ENCODE data around the gene PALD1.
A peak's percentile ranks its signal among the peaks of the same experiment; 100 is the strongest.

PALD1 gene

GRCh38 chr10:70552586-70552985 is 74.0 kb downstream of the PALD1 start:
- DNase-seq (ENCODE audit: low spot score) (no peak), FAIRE-seq (no peak)

DNA sequence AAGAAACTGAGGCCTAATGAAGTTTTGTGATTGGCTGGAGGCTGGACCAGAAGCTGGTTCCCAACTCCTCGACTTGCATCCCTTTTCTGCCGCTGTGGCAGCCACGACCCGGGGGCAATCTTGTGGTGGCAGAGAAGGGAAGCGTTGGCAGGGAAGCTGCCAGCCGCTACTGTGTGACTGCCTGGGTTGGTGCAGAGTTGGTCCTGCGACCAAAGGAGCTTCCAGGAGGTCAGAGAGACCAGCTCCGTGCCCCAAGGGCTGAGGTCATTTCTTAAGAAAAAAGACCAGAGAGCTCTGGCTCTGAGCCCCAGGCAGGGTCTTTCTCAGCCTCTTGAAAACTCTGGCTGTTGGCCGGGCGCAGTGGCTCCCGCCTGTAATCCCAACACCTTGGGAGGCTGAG is 76.8 kb downstream of the PALD1 start:
- no peak for FAIRE-seq
- no peak for DNase-seq (ENCODE audit: low spot score)

DNA sequence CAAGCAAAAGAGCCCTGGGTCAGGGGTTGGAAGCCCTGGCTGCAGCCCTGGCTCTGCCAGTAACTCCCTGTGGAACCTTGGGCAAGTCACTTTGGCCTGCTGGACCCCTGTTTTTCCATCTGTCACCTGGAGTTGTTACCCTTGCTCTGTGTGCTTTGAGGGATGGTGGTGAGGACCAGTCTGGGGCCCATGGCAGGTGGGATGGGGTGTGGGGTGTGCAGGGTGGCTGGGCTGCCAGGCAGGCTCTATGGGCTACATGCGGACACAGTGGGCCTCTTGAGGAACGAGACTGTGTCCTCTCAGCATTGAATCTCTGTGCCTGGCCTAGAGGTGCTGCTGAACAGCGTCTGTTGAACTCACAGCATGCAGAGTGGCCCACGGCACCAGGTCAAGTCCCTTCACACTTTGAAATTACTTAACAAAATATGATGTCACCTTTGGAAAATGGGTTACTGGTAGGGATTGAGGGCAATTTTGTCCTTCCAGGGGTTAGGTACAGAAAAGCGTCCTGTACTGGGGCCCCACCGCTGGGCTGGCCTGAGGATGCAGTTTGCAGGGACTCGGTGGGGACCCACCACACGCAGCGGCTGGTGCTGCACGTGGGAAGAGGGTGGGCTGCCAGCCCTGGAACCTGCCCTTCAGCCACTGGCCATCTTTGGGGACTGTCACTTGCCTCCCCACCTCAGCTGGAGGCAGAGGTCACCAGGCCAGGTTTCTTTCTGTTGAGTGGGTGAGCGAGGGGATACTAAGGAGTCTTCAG is 78.7 kb downstream of the PALD1 start:
- DNase-seq (ENCODE audit: low spot score) (no peak), FAIRE-seq (no peak)

DNA sequence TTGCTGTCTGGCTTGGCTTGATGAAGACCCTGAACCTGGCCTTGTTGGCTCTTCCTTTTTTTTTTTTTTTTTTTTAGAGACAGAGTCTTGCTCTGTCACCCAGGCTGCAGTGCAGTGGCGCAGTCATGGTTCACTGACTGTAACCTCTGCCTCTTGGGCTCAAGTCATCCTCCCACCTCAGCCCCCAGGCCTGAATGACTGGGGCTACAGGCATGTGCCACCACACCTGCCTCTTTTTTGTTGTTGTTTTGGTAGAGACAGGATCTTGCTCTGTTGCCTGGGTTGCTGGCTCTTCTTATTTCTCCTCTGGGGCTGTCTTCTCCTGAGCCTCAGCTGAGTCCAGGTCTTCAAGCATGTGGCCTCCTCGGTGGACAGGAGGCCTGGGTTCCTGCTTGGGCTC is 79.3 kb downstream of the PALD1 start:
- FAIRE-seq (no peak), DNase-seq (ENCODE audit: low spot score) (no peak)

DNA sequence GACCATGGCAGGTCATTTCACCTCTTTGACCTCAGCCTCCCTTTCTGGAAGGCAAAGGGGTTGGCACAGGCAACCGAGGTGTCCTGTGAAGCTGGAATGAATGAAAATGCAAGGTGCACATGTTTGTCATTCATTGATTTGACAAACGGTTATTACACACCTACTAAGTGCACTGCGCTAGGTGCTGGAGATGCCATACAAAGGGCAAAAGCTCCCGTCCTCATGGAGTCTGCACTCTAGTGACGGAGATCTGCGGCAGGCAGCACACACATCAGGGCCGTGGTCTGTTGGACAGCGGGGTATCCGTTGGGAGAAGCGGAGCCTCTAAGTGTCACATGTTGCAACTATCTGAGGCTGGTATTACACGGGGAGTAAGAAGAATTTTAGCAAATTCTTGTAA is 79.7 kb downstream of the PALD1 start:
- FAIRE-seq = no peak

GRCh38 chr10:70558871-70559810 is 80.6 kb downstream of the PALD1 start:
- FAIRE-seq (no peak), DNase-seq (ENCODE audit: low spot score) (peak; percentile 11)

More for the DNA sequence above, 79.7 kb downstream of the PALD1 start:
- DNase-seq (ENCODE audit: low spot score) = no peak

DNA sequence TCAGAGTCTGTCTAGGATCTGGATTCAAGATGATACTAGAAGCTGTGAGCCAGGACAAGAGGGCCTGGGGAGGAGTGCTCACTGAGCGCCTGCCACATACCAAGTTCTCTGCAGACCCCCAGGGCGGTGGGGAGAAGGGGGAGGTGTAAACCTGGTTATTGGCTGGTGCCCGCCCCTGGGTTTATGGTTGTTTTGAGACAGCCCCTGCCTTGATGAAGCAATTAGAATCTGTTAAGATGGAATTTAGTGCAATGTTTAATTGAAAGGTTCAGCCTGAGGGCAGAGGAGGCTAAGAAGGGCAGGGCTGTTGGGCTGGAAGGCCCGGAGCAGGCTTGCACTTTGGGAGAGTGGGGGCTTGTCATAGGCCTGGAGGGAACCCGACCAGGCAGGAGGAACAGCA is 81.3 kb downstream of the PALD1 start:
- DNase-seq (ENCODE audit: low spot score) (no peak), FAIRE-seq (no peak)

GRCh38 chr10:70560511-70560941 is 82.0 kb downstream of the PALD1 start:
- FAIRE-seq = no peak

GRCh38 chr10:70561070-70561469 is 82.5 kb downstream of the PALD1 start:
- DNase-seq (ENCODE audit: low spot score) = no peak
- no peak for FAIRE-seq

More at GRCh38 chr10:70560511-70560941, 82.0 kb downstream of the PALD1 start:
- DNase-seq (ENCODE audit: low spot score) = no peak

DNA sequence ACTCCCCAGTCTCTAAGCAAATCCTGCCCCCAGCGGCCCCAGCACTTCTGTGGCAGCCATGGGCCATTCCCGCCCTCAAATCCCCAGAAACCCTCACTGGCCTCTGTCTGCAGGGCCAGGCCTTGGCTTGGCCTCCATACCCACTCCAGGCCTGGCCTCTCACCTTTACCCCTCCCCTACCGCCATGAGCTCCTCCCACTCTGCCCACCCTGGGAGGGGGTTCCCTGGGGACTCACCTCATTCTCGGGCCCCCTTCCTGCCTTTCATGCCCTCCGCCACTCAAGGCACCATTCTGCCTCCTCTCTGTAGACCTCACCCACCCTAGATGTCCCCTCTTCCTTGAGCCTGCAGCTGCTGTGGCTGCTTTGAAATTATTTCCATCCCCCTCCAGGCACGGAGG is 83.0 kb downstream of the PALD1 start:
- no peak for FAIRE-seq
- no peak for DNase-seq (ENCODE audit: low spot score)

GRCh38 chr10:70562036-70562755 is 83.6 kb downstream of the PALD1 start:
- no peak for FAIRE-seq
- DNase-seq (ENCODE audit: low spot score) = no peak

DNA sequence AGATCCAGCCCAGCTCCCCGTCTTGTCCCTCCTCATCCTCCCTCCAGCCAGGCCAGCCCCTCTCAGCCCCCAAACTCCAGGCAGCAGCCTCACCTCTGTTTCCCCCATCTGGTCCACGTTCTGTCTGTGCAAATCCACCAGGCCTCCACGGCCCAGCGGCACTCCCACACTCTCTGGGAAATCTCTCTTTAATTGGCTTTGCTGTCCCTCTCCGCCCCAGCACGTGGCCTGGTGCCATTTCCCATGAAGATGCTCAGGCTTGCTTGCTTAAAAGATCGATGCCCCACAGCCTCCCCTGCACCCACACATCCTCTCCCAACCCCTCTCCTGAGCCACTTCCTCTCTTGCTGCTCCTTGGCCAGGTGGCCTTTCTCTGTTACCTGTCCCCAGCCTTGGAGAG is 84.7 kb downstream of the PALD1 start:
- no peak for FAIRE-seq
- no peak for DNase-seq (ENCODE audit: low spot score)

- FAIRE-seq (no peak), DNase-seq (ENCODE audit: low spot score) (no peak)
Observed at GRCh38 chr10:70564113-70564725, 85.7 kb downstream of the PALD1 start.

DNA sequence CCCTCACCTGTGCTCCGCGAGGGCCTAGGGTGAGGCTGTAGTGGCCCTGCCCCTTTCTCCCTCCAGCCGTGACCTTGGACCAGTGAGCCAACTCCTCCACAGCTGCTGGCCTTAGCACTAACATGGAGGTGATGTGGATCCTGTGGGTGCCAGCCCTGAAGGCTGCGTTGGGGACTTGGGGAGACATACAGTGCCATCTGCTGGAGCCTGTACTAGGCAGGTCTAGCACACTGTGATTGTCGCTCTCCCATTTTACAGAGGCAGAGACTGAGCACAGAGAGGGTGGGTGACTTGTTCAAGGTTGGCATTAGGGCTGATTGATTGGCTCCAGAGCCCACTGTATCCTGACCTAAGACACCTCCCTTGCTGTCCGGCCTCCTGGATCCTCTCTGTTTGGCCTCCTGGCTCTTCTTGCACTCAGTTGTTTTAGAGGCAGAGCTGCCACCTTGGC is 86.4 kb downstream of the PALD1 start:
- no peak for DNase-seq (ENCODE audit: low spot score)
- no peak for FAIRE-seq

DNA sequence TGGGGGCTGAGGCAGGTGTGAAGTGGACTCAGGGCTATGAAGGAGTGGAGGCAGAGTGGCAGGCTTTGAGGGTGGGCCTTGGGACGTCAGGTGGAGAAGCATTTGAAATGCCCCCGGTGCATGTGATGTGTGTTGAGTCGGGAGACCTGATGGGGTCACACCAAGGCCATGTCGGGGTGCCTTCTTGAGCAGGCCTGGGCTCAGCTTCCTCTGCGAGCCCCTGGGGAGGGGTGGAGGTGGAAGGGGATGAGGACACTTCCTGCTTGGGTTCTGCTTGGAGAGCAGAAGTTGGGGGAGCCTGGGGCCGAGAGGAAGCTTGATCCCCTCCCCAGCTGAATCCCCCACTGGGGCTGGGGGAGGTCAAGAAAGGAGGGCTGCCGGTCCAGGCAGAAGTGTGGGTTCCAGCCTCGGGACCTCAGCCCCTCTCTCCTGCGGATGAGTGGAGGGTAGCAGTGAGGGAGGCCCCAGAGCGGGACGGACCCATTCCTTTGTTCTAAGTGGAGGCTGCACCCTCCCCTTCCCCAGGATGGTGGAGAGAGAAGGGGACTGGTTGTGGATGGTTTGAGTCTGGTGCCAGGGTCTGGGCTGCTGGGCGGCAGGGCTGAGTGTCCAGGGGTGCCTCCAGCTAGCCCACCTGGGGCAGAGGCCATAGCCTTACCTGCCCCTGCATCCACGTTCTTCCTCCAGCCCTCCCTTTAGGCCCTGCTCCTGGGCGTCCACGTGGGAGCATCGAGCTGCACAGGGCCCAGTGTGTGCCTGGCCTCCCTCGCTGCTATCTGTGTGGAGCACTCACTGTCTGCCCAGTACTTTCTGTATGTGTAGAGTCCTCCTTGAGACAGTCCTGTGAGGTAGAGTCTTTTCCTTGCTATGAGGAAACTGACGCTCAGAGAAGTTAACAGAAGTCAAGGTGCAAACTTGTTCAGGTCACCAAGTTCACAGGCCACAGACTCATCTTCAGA is 87.3 kb downstream of the PALD1 start:
- DNase-seq (ENCODE audit: low spot score) (no peak), FAIRE-seq (no peak)

DNA sequence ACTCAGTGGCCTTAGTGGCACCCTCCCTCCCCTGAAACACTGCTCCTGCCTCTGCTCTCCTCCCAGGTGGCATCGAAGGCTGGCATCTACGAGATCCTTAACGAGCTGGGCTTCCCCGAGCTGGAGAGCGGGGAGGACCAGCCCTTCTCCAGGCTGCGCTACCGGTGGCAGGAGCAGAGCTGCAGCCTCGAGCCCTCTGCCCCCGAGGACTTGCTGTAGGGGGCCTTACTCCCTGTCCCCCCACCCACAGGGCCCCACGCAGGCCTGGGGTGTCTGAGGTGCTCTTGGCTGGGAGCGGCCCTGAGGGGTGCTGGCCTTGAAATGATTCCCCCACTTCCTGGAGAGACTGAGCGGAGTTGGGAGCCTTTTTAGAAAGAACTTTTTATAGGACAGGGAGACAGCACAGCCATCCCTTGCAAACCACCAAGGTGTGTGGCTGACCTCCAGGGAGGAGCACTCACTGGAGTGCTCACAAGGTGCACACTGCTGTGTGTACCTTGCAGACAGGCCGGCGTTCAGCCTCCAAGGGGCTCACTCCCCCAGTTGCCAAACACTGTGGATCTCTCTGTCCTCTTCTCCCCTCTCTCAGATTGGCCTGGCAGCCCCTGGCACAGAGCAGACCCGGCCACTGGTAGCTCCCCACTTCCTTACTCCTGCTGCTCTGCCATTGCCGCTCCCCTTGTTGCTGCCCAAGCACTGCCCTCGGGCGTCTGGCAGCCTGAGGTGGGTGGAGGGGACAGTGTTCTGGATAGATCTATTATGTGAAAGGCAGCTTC is 88.1 kb downstream of the PALD1 start:
- FAIRE-seq (no peak), DNase-seq (ENCODE audit: low spot score) (no peak)

- no peak for FAIRE-seq
- no peak for DNase-seq (ENCODE audit: low spot score)
Observed at GRCh38 chr10:70567603-70568002, 89.0 kb downstream of the PALD1 start.

- DNase-seq (ENCODE audit: low spot score) (no peak), FAIRE-seq (no peak)
Observed at GRCh38 chr10:70568113-70568512, 89.5 kb downstream of the PALD1 start.

DNA sequence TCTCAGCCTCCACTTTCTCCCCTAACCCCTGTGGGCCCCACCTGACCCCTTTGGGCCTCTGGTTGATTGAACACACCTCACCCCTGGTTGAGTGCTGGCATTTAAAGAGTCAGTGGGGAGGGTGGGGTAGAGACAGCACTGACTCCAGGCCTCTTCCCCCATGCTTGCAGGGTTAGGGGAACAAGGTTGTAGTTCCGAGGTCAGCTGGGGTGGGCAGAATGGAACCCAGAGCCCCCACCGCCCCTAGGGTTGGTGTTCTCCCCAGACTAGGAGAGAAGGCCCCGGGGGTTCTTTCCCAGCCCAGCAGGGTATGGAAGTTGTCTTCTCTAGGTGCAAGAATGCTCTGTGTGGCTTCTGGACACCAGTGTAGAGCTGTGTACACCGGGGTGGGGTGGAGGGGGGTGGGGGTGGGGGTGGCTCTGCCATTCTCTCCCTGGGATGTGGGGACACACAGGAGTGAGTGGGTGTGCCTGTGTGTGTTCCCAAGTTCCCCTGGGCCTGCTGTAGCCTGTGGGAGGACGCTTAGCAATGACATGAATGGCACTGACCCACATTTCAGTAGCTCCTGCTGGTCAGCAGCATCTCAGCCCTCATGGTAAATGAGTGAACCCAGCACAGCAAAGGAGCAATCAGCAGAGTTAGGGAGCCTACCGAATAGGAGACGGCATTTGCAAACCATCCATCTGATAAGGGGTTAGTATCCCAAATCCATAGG is 90.4 kb downstream of the PALD1 start:
- DNase-seq (ENCODE audit: low spot score) (no peak), FAIRE-seq (no peak)
